Measurements from ENCODE around the gene TLN1.

The TLN1 gene

DNA sequence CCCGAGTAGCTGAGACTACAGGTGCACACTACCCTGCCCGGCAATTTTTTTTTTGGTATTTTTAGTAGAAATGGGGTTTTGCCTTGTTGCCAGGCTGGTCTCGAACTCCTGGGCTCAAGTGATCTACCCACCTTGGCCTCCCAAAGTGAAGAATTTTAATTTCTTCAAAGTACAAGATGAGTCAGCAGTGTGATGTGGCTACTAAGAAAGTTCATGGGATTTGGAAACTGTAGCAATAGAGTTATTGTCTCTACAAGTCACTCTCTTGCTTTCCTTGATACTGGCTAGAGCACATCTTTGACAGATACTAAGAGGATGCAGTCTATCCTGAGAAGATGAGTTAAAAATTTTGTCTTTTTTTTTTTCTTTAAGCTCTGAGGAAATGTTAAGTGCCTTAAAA is 2.1 kb upstream of the TLN1 start:
- Histone ChIP-seq H3K36me3 (replicated peaks; ENCODE audit: insufficient read depth, low read length) (0 out of 2 replicates have a peak, but pooled peaks cover 3% of the 10 kb centered on the region), H2AFZ (ENCODE audit: low read length) (no peak overlapping the region), H3K27me3 (replicated peaks; ENCODE audit: insufficient read depth, low read length) (no peaks in the 10 kb centered on the region), H3K4me2 (ENCODE audit: low read depth, low read length) (peak overlapping the region; percentile 78; the same call in 1 of the 2 replicates), H3K4me3 (ENCODE audit: low read length) (no peak overlapping the region), H3K9me2 (replicated peaks; ENCODE audit: insufficient read depth, low read length) (no peaks in the 10 kb centered on the region), H3K9ac (ENCODE audit: low read length) (no peak overlapping the region), H3K79me2 (ENCODE audit: low read length) (peaks cover 50% of the 10 kb centered on the region), H3F3A (ENCODE audit: insufficient read depth, low read length) (peaks cover 31% of the 10 kb centered on the region; the same call in 1 of the 2 replicates), H3K9me3 (replicated peaks; ENCODE audit: insufficient read depth, low read length) (no peaks in the 10 kb centered on the region), H4K20me1 (ENCODE audit: insufficient read depth, low read length) (no peaks in the 10 kb centered on the region), H3K27ac (ENCODE audit: low read length) (no peak overlapping the region), H3K4me1 (ENCODE audit: low read length) (peaks cover 24% of the 10 kb centered on the region)
- no peak for DNase-seq
- TF ChIP-seq, protein P1, sequence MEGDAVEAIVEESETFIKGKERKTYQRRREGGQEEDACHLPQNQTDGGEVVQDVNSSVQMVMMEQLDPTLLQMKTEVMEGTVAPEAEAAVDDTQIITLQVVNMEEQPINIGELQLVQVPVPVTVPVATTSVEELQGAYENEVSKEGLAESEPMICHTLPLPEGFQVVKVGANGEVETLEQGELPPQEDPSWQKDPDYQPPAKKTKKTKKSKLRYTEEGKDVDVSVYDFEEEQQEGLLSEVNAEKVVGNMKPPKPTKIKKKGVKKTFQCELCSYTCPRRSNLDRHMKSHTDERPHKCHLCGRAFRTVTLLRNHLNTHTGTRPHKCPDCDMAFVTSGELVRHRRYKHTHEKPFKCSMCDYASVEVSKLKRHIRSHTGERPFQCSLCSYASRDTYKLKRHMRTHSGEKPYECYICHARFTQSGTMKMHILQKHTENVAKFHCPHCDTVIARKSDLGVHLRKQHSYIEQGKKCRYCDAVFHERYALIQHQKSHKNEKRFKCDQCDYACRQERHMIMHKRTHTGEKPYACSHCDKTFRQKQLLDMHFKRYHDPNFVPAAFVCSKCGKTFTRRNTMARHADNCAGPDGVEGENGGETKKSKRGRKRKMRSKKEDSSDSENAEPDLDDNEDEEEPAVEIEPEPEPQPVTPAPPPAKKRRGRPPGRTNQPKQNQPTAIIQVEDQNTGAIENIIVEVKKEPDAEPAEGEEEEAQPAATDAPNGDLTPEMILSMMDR (IDR thresholded peaks at IDR 0.05; ENCODE audit: low read length): no peak
- TF ChIP-seq EZH2phosphoT487 (IDR thresholded peaks at IDR 0.05; ENCODE audit: low read length) (no peak), EZH2 (optimal IDR thresholded peaks at IDR 0.05; ENCODE audit: low read depth, low read length) (no peak)

DNA sequence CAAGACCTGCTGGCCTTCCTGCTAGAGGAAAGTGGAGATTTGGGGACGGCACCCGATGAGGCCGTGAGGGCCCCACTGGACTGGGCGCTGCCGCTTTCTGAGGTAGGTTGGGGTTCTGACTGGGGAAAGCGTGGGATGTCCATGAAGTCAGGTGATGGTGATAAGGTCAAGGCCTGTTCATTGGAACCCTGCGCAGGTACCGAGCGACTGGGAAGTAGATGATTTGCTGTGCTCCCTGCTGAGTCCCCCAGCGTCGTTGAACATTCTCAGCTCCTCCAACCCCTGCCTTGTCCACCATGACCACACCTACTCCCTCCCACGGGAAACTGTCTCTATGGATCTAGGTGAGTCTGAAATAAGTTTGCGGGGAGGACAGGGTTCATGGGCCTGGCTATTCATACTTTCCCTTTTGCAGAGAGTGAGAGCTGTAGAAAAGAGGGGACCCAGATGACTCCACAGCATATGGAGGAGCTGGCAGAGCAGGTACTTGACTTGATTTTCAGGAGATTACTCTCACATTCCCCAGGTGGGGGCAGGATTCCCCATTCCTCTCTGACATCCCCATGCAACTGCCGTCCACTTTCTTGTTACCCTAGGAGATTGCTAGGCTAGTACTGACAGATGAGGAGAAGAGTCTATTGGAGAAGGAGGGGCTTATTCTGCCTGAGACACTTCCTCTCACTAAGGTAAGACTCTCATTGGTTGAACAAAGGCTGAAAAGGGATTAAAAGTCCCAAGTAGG is 976 bp upstream of the TLN1 start:
- H3K9ac ChIP-seq (ENCODE audit: low read length): peak overlapping the region; percentile 78
- no peaks in the 10 kb centered on the region for H4K20me1 ChIP-seq (ENCODE audit: insufficient read depth, low read length)
- peaks cover 31% of the 10 kb centered on the region for H3K4me1 ChIP-seq (ENCODE audit: low read length)
- peak overlapping the region; percentile 65 for H2AFZ ChIP-seq (ENCODE audit: low read length)
- TF ChIP-seq EZH2 (optimal IDR thresholded peaks at IDR 0.05; ENCODE audit: low read depth, low read length) (no peak), EZH2phosphoT487 (IDR thresholded peaks at IDR 0.05; ENCODE audit: low read length) (no peak)
- TF ChIP-seq, protein P1 (IDR thresholded peaks at IDR 0.05; ENCODE audit: low read length): no peak
- H3K27ac ChIP-seq (ENCODE audit: low read length): peak overlapping the region; percentile 75; the same call in 1 of the 2 replicates
- peak overlapping the region; percentile 90 for H3K4me3 ChIP-seq (ENCODE audit: low read length)
- no peaks in the 10 kb centered on the region for H3K27me3 ChIP-seq (replicated peaks; ENCODE audit: insufficient read depth, low read length)
- H3K9me3 ChIP-seq (replicated peaks; ENCODE audit: insufficient read depth, low read length): no peaks in the 10 kb centered on the region
- H3K36me3 ChIP-seq (replicated peaks; ENCODE audit: insufficient read depth, low read length): 0 out of 2 replicates have a peak, but pooled peaks cover 3% of the 10 kb centered on the region
- H3K9me2 ChIP-seq (replicated peaks; ENCODE audit: insufficient read depth, low read length): no peaks in the 10 kb centered on the region
- peak overlapping the region; percentile 78 for H3K4me2 ChIP-seq (ENCODE audit: low read depth, low read length)
- peaks cover 31% of the 10 kb centered on the region; the same call in 1 of the 2 replicates for H3F3A ChIP-seq (ENCODE audit: insufficient read depth, low read length)
- DNase-seq: peak; percentile 59
- peaks cover 62% of the 10 kb centered on the region for H3K79me2 ChIP-seq (ENCODE audit: low read length)

DNA sequence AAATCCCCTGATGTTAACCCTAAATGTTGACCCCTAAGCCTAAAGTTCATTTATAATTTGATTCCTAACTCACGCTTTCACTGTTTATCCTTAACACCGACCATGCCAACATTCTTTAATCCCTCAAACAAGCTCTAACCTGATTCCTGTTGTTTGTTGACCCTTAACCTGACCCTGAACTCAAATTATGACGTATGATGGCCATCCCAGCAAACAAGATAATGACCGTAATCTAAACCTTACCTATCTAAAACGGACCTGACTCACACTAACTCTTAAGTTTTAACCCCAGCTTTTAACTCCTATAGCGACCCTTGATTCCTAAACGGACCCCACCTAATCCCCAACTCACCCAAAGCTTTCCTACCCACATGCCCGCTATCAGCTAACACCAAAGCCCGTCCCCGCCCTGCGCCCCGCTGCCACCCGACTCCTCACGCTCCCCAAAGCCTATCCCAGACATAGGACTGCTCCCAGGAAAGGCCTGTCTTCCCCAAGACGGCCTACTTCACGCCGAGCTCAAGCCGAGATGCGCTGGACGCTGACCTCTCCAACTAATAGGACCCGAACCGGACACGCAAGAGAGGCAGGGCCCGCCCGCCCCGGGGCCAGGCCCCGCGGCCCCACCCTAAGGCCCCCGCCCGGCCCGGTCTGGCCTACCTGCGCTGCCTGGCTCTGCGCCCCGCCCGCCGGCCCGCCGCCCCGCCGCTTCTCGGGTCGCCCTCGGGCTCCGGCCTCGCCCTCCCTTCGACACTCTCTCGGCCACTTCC is 395 bp downstream of the TLN1 start:
- peaks cover 31% of the 10 kb centered on the region; the same call in 1 of the 2 replicates for H3F3A ChIP-seq (ENCODE audit: insufficient read depth, low read length)
- peak overlapping the region; percentile 86 for H2AFZ ChIP-seq (ENCODE audit: low read length)
- no peaks in the 10 kb centered on the region for H3K9me2 ChIP-seq (replicated peaks; ENCODE audit: insufficient read depth, low read length)
- peak overlapping the region; percentile 75; the same call in 1 of the 2 replicates for H3K27ac ChIP-seq (ENCODE audit: low read length)
- no peaks in the 10 kb centered on the region for H3K27me3 ChIP-seq (replicated peaks; ENCODE audit: insufficient read depth, low read length)
- TF ChIP-seq, protein P1 (IDR thresholded peaks at IDR 0.05; ENCODE audit: low read length): no peak
- H3K4me3 ChIP-seq (ENCODE audit: low read length): peak overlapping the region; percentile 90
- H3K4me1 ChIP-seq (ENCODE audit: low read length): peaks cover 31% of the 10 kb centered on the region
- H4K20me1 ChIP-seq (ENCODE audit: insufficient read depth, low read length): no peaks in the 10 kb centered on the region
- no peaks in the 10 kb centered on the region for H3K9me3 ChIP-seq (replicated peaks; ENCODE audit: insufficient read depth, low read length)
- H3K4me2 ChIP-seq (ENCODE audit: low read depth, low read length): peak overlapping the region; percentile 94
- peaks cover 75% of the 10 kb centered on the region for H3K79me2 ChIP-seq (ENCODE audit: low read length)
- peak overlapping the region; percentile 78 for H3K9ac ChIP-seq (ENCODE audit: low read length)
- no peaks in the 10 kb centered on the region for H3K36me3 ChIP-seq (replicated peaks; ENCODE audit: insufficient read depth, low read length)
- DNase-seq: no peak

All from MM.1S (cell line).